OCI-LY1 (cell line): ENCODE measurements around the gene E2F4.

Experiments used
- H2AFZ ChIP-seq: fragments of 200-600 bp; sonication (generic), shearing (Covaris generic); 2 replicates; pipeline ENCODE4 v1.6.0; 2014; ENCODE audit warnings: antibody characterized with exemption, mild to moderate bottlenecking, low read length
- H3F3A ChIP-seq: fragments of 200-600 bp; sonication (generic), shearing (Covaris generic); 2 replicates; pipeline ENCODE4 v1.6.0; 2014; ENCODE audit warnings: mild to moderate bottlenecking, antibody characterized with exemption, low read length, moderate library complexity; ENCODE audit not compliant: insufficient read depth
- H3K27ac ChIP-seq: fragments of 200-600 bp; sonication (generic); 2 replicates; pipeline ENCODE4 v1.5.1; 2014; ENCODE audit warnings: low read length, mixed run types, mild to moderate bottlenecking, low read depth; ENCODE audit not compliant: poor library complexity, severe bottlenecking
- H3K27me3 ChIP-seq: fragments of 200-600 bp; sonication (generic); 2 replicates; pipeline ENCODE4 v1.6.0; 2014; ENCODE audit warnings: antibody characterized with exemption, mild to moderate bottlenecking, low read length, moderate library complexity; ENCODE audit not compliant: insufficient read depth
- H3K36me3 ChIP-seq: fragments of 200-600 bp; sonication (generic); 2 replicates; pipeline ENCODE4 v1.6.1; 2014; ENCODE audit warnings: mild to moderate bottlenecking, antibody characterized with exemption, low read length, moderate library complexity, mixed read lengths; ENCODE audit not compliant: insufficient read depth
- H3K4me1 ChIP-seq: fragments of 200-600 bp; sonication (generic); 2 replicates; pipeline ENCODE4 v1.5.1; 2014; ENCODE audit warnings: mild to moderate bottlenecking, low read length, moderate library complexity; ENCODE audit not compliant: insufficient read depth, severe bottlenecking
- H3K4me2 ChIP-seq: fragments of 200-600 bp; sonication (generic), shearing (Covaris generic); 2 replicates; pipeline ENCODE4 v1.6.1; 2014; ENCODE audit warnings: low read length
- H3K4me3 ChIP-seq: fragments of 200-600 bp; sonication (generic); 2 replicates; pipeline ENCODE4 v1.5.1; 2014; ENCODE audit warnings: low read length, low read depth, mild to moderate bottlenecking, mixed read lengths; ENCODE audit not compliant: poor library complexity, severe bottlenecking
- H3K79me2 ChIP-seq: fragments of 200-600 bp; shearing (Covaris generic); 2 replicates; pipeline ENCODE4 v1.6.1; 2016; ENCODE audit warnings: mixed run types, low read length, mixed read lengths; ENCODE audit not compliant: insufficient read depth
- H3K9ac ChIP-seq: fragments of 200-600 bp; sonication (generic), shearing (Covaris generic); 2 replicates; pipeline ENCODE4 v1.6.1; 2014; ENCODE audit warnings: mild to moderate bottlenecking, low read length, mixed read lengths
- H3K9me2 ChIP-seq: fragments of 200-600 bp; sonication (generic), shearing (Covaris generic); 2 replicates; pipeline ENCODE4 v1.6.1; 2014; ENCODE audit warnings: low read depth, mild to moderate bottlenecking, low read length, mixed read lengths
- H3K9me3 ChIP-seq: fragments of 200-600 bp; shearing (Covaris generic); 2 replicates; pipeline ENCODE4 v1.6.1; 2014; ENCODE audit warnings: low read length, mixed read lengths
- H4K20me1 ChIP-seq: fragments of 200-600 bp; sonication (generic), shearing (Covaris generic); 2 replicates; pipeline ENCODE4 v1.6.0; 2016; ENCODE audit warnings: mild to moderate bottlenecking, low read length; ENCODE audit not compliant: insufficient read depth
- EZH2 ChIP-seq: fragments of 200-600 bp; sonication (generic), shearing (Covaris generic); IDR thresholded peaks from 2 replicates; pipeline ENCODE4 v1.8.0; 2017; ENCODE audit warnings: borderline replicate concordance, mixed run types, mild to moderate bottlenecking, antibody characterized with exemption, low read length, moderate library complexity, mixed read lengths
- TF ChIP-seq, protein P1 (sequence below): fragments of 200-600 bp; sonication (generic), shearing (Covaris generic); IDR thresholded peaks from 2 replicates; pipeline ENCODE4 v1.5.1; 2017; ENCODE audit warnings: mild to moderate bottlenecking, antibody characterized with exemption, low read length, moderate library complexity, mixed read lengths

E2F4 gene

DNA sequence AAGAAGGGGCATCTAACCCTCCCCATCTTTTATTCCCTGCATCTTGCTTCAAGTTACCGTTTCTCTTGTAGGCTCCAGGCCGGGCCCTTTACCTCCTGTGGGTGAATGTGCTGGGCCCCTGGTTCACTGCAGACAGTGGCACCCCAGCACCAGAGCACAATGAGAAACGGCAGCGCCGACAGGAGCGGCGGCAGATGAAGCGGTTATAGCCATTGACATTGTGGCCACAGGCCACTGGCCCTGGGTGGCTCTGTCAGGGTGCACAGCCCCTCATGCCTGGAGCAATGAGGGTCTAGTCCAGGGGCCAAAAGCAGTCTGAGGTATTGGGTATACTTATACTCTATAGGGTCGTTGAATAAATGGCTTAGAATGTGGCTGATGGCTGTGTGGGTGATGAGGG is 37.0 kb downstream of the E2F4 start:
- H3K27me3 ChIP-seq, result no peaks in the 10 kb centered on the region
- H3K4me1 ChIP-seq, result peaks cover 17% of the 10 kb centered on the region
- no peak overlapping the region for H2AFZ ChIP-seq
- H3F3A ChIP-seq, result no peaks in the 10 kb centered on the region
- H3K9me2 ChIP-seq, result no peaks in the 10 kb centered on the region
- no peaks in the 10 kb centered on the region for H3K9me3 ChIP-seq
- no peak overlapping the region for H3K4me2 ChIP-seq
- no peak overlapping the region for H3K9ac ChIP-seq
- H4K20me1 ChIP-seq, result no peaks in the 10 kb centered on the region
- no peak overlapping the region for H3K27ac ChIP-seq
- H3K36me3 ChIP-seq, result peaks cover 38% of the 10 kb centered on the region
- H3K79me2 ChIP-seq, result peaks cover 9% of the 10 kb centered on the region
- no peak for TF ChIP-seq EZH2
- TF ChIP-seq, protein P1, sequence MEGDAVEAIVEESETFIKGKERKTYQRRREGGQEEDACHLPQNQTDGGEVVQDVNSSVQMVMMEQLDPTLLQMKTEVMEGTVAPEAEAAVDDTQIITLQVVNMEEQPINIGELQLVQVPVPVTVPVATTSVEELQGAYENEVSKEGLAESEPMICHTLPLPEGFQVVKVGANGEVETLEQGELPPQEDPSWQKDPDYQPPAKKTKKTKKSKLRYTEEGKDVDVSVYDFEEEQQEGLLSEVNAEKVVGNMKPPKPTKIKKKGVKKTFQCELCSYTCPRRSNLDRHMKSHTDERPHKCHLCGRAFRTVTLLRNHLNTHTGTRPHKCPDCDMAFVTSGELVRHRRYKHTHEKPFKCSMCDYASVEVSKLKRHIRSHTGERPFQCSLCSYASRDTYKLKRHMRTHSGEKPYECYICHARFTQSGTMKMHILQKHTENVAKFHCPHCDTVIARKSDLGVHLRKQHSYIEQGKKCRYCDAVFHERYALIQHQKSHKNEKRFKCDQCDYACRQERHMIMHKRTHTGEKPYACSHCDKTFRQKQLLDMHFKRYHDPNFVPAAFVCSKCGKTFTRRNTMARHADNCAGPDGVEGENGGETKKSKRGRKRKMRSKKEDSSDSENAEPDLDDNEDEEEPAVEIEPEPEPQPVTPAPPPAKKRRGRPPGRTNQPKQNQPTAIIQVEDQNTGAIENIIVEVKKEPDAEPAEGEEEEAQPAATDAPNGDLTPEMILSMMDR, result no peak
- H3K4me3 ChIP-seq, result no peak overlapping the region

DNA sequence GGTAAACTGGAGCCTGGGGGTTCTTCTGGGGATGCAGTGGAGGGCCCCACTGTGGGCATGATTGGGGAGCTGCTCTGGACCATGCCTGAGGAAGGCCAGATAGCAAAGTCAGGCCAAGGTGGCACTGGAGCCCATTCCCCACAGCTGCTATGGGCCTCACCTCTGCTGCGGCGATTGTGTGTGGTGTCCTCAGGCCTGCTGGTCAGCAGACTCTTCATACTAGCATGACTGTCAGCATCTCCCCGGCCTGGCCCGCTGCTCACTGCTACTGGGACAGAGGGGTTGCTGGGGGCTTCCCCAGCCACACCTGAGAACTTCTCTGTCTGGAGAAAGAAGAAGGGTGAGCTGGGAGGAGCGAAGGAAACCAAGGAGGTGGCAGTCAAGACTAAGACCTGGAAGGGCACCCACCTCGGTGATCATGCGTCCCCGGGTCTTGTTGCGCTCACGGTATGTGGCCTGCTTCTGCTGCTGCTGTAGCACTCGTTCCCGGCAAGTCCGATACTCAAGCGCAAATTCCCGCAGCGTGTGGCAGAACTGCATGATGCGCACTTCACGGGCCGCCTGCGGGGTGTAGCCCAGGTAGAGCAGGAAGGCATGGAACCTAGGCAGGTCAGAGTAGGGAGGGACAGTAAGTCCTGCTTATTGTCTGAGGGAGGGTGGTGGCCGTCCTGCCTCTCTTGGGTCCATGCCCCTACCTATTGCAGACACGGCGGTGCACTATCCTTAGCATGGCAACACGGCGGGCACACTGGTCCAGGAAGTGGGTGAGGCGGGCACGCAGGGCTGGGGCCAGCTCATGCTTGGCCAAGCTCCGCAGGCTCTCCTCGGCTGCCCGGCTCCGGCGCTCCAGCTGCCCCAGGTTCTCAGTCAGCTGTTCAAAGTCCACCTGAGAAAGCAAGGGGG is 38.2 kb downstream of the E2F4 start:
- Histone ChIP-seq H3K4me1 (peaks cover 17% of the 10 kb centered on the region), H2AFZ (no peak overlapping the region), H4K20me1 (no peaks in the 10 kb centered on the region), H3K4me3 (no peak overlapping the region), H3K79me2 (peaks cover 9% of the 10 kb centered on the region), H3K9me2 (no peaks in the 10 kb centered on the region), H3K9me3 (no peaks in the 10 kb centered on the region), H3K9ac (no peak overlapping the region), H3K27ac (no peak overlapping the region), H3F3A (no peaks in the 10 kb centered on the region), H3K27me3 (no peaks in the 10 kb centered on the region), H3K36me3 (peaks cover 38% of the 10 kb centered on the region), H3K4me2 (no peak overlapping the region)
- TF ChIP-seq EZH2, result no peak
- TF ChIP-seq, protein P1, result no peak

DNA sequence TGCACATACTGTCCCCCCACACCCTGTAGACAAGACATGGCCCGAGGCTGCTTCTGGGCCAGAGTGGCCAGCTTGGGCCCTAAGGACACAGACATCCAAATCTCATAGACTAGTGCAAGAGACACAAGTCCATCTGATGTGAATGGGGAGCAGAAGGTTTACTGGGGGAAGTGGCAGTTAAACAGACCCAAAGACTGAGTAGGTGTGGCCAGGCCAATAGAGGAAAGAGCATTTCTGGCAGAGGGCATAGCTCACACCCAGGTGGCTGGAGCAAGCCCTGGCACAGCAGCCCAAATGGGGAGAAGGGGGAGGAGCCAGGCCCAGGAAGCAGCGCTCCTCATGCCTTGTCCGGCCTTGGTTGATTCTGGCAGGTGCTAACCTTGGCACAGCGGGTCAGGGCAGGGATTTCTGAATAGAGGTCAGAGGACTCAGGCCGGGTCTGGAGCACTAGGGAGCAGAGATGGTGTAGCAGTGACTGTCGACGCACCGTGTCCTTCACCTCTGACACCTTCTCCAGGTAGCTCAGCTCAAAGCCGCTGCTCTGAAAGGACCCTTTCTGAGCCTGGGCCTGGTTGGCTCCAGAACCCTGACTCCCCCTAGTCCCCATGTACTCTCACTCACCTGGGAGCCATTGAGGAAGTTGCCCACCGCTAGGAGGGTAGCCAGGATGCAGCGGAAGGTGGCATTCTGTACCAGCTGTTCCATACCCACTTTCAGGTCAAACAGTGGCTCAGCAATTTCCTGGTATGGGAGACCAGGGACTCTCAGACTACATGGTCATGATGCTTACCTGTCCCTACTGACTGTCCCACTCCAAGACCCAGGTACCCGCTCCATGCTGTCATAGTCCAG is 39.1 kb downstream of the E2F4 start:
- H3K27ac ChIP-seq, result no peak overlapping the region
- H2AFZ ChIP-seq, result no peak overlapping the region
- no peak overlapping the region for H3K9ac ChIP-seq
- no peak overlapping the region for H3K4me2 ChIP-seq
- H3K9me3 ChIP-seq, result no peaks in the 10 kb centered on the region
- no peak overlapping the region for H3K4me3 ChIP-seq
- TF ChIP-seq, protein P1, result no peak
- no peak for TF ChIP-seq EZH2
- peaks cover 9% of the 10 kb centered on the region for H3K79me2 ChIP-seq
- H3K9me2 ChIP-seq, result no peaks in the 10 kb centered on the region
- no peaks in the 10 kb centered on the region for H3F3A ChIP-seq
- no peaks in the 10 kb centered on the region for H4K20me1 ChIP-seq
- H3K36me3 ChIP-seq, result peaks cover 38% of the 10 kb centered on the region
- H3K4me1 ChIP-seq, result peaks cover 15% of the 10 kb centered on the region
- H3K27me3 ChIP-seq, result no peaks in the 10 kb centered on the region
